ENCODE results near the gene ADAT3.

GRCh38 chr19:1953441-1954094 lies 48.4 kb downstream of the ADAT3 start:
- TF ChIP-seq, protein P1, sequence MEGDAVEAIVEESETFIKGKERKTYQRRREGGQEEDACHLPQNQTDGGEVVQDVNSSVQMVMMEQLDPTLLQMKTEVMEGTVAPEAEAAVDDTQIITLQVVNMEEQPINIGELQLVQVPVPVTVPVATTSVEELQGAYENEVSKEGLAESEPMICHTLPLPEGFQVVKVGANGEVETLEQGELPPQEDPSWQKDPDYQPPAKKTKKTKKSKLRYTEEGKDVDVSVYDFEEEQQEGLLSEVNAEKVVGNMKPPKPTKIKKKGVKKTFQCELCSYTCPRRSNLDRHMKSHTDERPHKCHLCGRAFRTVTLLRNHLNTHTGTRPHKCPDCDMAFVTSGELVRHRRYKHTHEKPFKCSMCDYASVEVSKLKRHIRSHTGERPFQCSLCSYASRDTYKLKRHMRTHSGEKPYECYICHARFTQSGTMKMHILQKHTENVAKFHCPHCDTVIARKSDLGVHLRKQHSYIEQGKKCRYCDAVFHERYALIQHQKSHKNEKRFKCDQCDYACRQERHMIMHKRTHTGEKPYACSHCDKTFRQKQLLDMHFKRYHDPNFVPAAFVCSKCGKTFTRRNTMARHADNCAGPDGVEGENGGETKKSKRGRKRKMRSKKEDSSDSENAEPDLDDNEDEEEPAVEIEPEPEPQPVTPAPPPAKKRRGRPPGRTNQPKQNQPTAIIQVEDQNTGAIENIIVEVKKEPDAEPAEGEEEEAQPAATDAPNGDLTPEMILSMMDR (IDR thresholded peaks at IDR 0.05) = no peak
- TF ChIP-seq POLR2AphosphoS5 (IDR thresholded peaks at IDR 0.05) = no peak

Data from sigmoid colon (tissue), 4 donors.